ENCODE results near the gene PINLYP.
A peak's percentile ranks its signal among the peaks of the same experiment; 100 is the strongest.

The PINLYP gene

GRCh38 chr19:43551399-43552197, 24.0 kb upstream of the PINLYP start:
- DNase-seq (ENCODE audit: low read depth) = no peak
- no peak overlapping the region for H3K4me3 ChIP-seq (ENCODE audit: low read depth, low read length)
- no peak for TF ChIP-seq CTCF (IDR thresholded peaks at IDR 0.05; ENCODE audit: control insufficient read depth, extremely low read depth, insufficient read depth)

- DNase-seq (ENCODE audit: low read depth) = no peak
- TF ChIP-seq CTCF (IDR thresholded peaks at IDR 0.05; ENCODE audit: control insufficient read depth, extremely low read depth, insufficient read depth) = no peak
- H3K4me3 ChIP-seq (ENCODE audit: low read depth, low read length) = no peak overlapping the region
Observed at GRCh38 chr19:43552198-43552450, 23.5 kb upstream of the PINLYP start.

- no peak for DNase-seq (ENCODE audit: low read depth)
- TF ChIP-seq CTCF (IDR thresholded peaks at IDR 0.05; ENCODE audit: control insufficient read depth, extremely low read depth, insufficient read depth) = no peak
- no peak overlapping the region for H3K4me3 ChIP-seq (ENCODE audit: low read depth, low read length)
Observed at GRCh38 chr19:43552616-43553015, 23.0 kb upstream of the PINLYP start.

GRCh38 chr19:43553656-43554055, 21.9 kb upstream of the PINLYP start:
- no peak for DNase-seq (ENCODE audit: low read depth)
- H3K4me3 ChIP-seq (ENCODE audit: low read depth, low read length) = no peak overlapping the region
- TF ChIP-seq CTCF (IDR thresholded peaks at IDR 0.05; ENCODE audit: control insufficient read depth, extremely low read depth, insufficient read depth) = no peak

GRCh38 chr19:43554317-43554895, 21.2 kb upstream of the PINLYP start:
- no peak for TF ChIP-seq CTCF (IDR thresholded peaks at IDR 0.05; ENCODE audit: control insufficient read depth, extremely low read depth, insufficient read depth)
- DNase-seq (ENCODE audit: low read depth) = no peak
- H3K4me3 ChIP-seq (ENCODE audit: low read depth, low read length) = no peak overlapping the region

GRCh38 chr19:43555185-43555770, 20.3 kb upstream of the PINLYP start:
- TF ChIP-seq CTCF (IDR thresholded peaks at IDR 0.05; ENCODE audit: control insufficient read depth, extremely low read depth, insufficient read depth) = peak; percentile 68
- no peak for DNase-seq (ENCODE audit: low read depth)
- no peak overlapping the region for H3K4me3 ChIP-seq (ENCODE audit: low read depth, low read length)

All from LNCaP clone FGC (cell line).